ENCODE data around the gene RERE.

The RERE gene

GRCh38 chr1:8429549-8430110 is 387.8 kb downstream of the RERE start:
- TF ChIP-seq TAF1 (IDR thresholded peaks at IDR 0.05; ENCODE audit: low read depth) (no peak), CEBPB (IDR thresholded peaks at IDR 0.05) (no peak), TCF12 (IDR thresholded peaks at IDR 0.05; ENCODE audit: low read depth) (no peak), NFIC (IDR thresholded peaks at IDR 0.05) (no peak), MAX (IDR thresholded peaks at IDR 0.05) (no peak), RAD21 (IDR thresholded peaks at IDR 0.05; ENCODE audit: low read depth) (no peak)

GRCh38 chr1:8428441-8428840 is 389.0 kb downstream of the RERE start:
- no peak for TF ChIP-seq TEAD4 (IDR thresholded peaks at IDR 0.05)
- TF ChIP-seq ZBTB7A (IDR thresholded peaks at IDR 0.05; ENCODE audit: low read depth) = no peak
- no peak for TF ChIP-seq USF1 (IDR thresholded peaks at IDR 0.05)
- TF ChIP-seq RAD21 (IDR thresholded peaks at IDR 0.05; ENCODE audit: low read depth) = no peak
- TF ChIP-seq CREB1 (IDR thresholded peaks at IDR 0.05; ENCODE audit: low read depth) = no peak
- no peak for TF ChIP-seq NFIC (IDR thresholded peaks at IDR 0.05)
- TF ChIP-seq REST (IDR thresholded peaks at IDR 0.05; ENCODE audit: low read depth) = no peak
- no peak for TF ChIP-seq EGR1 (IDR thresholded peaks at IDR 0.05)
- no peak for TF ChIP-seq TCF12 (IDR thresholded peaks at IDR 0.05; ENCODE audit: low read depth)
- no peak for TF ChIP-seq CEBPB (IDR thresholded peaks at IDR 0.05)
- no peak for TF ChIP-seq FOXM1 (IDR thresholded peaks at IDR 0.05; ENCODE audit: borderline replicate concordance, low read depth)
- TF ChIP-seq TAF1 (IDR thresholded peaks at IDR 0.05; ENCODE audit: low read depth) = no peak
- no peak for TF ChIP-seq EP300 (IDR thresholded peaks at IDR 0.05; ENCODE audit: borderline replicate concordance)

- TF ChIP-seq EP300 (IDR thresholded peaks at IDR 0.05; ENCODE audit: borderline replicate concordance) (no peak), USF1 (IDR thresholded peaks at IDR 0.05) (no peak), TAF1 (IDR thresholded peaks at IDR 0.05; ENCODE audit: low read depth) (no peak), EGR1 (IDR thresholded peaks at IDR 0.05) (no peak), TCF12 (IDR thresholded peaks at IDR 0.05; ENCODE audit: low read depth) (no peak), MAX (IDR thresholded peaks at IDR 0.05) (no peak), RAD21 (IDR thresholded peaks at IDR 0.05; ENCODE audit: low read depth) (no peak), TEAD4 (IDR thresholded peaks at IDR 0.05) (no peak), CREB1 (IDR thresholded peaks at IDR 0.05; ENCODE audit: low read depth) (no peak), ZBTB7A (IDR thresholded peaks at IDR 0.05; ENCODE audit: low read depth) (no peak), NFIC (IDR thresholded peaks at IDR 0.05) (no peak), YY1 (IDR thresholded peaks at IDR 0.05; ENCODE audit: low read depth) (no peak), REST (IDR thresholded peaks at IDR 0.05; ENCODE audit: low read depth) (no peak), FOXM1 (IDR thresholded peaks at IDR 0.05; ENCODE audit: borderline replicate concordance, low read depth) (no peak), CEBPB (IDR thresholded peaks at IDR 0.05) (no peak)
Observed at GRCh38 chr1:8427986-8428385, 389.5 kb downstream of the RERE start.

- no peak for TF ChIP-seq USF1 (IDR thresholded peaks at IDR 0.05)
- TF ChIP-seq EP300 (IDR thresholded peaks at IDR 0.05; ENCODE audit: borderline replicate concordance) = no peak
- no peak for TF ChIP-seq CREB1 (IDR thresholded peaks at IDR 0.05; ENCODE audit: low read depth)
- TF ChIP-seq RAD21 (IDR thresholded peaks at IDR 0.05; ENCODE audit: low read depth) = no peak
- no peak for TF ChIP-seq MAX (IDR thresholded peaks at IDR 0.05)
- TF ChIP-seq NFIC (IDR thresholded peaks at IDR 0.05) = no peak
- no peak for TF ChIP-seq EGR1 (IDR thresholded peaks at IDR 0.05)
- TF ChIP-seq CEBPB (IDR thresholded peaks at IDR 0.05) = no peak
- TF ChIP-seq REST (IDR thresholded peaks at IDR 0.05; ENCODE audit: low read depth) = no peak
- TF ChIP-seq TAF1 (IDR thresholded peaks at IDR 0.05; ENCODE audit: low read depth) = no peak
- TF ChIP-seq FOXM1 (IDR thresholded peaks at IDR 0.05; ENCODE audit: borderline replicate concordance, low read depth) = no peak
- no peak for TF ChIP-seq TEAD4 (IDR thresholded peaks at IDR 0.05)
- TF ChIP-seq TCF12 (IDR thresholded peaks at IDR 0.05; ENCODE audit: low read depth) = no peak
- no peak for TF ChIP-seq ZBTB7A (IDR thresholded peaks at IDR 0.05; ENCODE audit: low read depth)
- TF ChIP-seq YY1 (IDR thresholded peaks at IDR 0.05; ENCODE audit: low read depth) = no peak
Observed at GRCh38 chr1:8427493-8427892, 389.9 kb downstream of the RERE start.

All from Ishikawa (cell line).